ENCODE data around the gene KRTAP5-1.

The KRTAP5-1 gene

GRCh38 chr11:1557904-1558774, 26.9 kb downstream of the KRTAP5-1 start:
- no peak for TF ChIP-seq CTCF (IDR thresholded peaks at IDR 0.05; ENCODE audit: insufficient read depth, low read length)
- no peak for TF ChIP-seq SPI1 (IDR thresholded peaks at IDR 0.05; ENCODE audit: borderline replicate concordance, low read depth)
- no peak for TF ChIP-seq REST (IDR thresholded peaks at IDR 0.05; ENCODE audit: insufficient replicate concordance, low read depth)
- TF ChIP-seq POLR2AphosphoS5 (IDR thresholded peaks at IDR 0.05; ENCODE audit: low read depth), result no peak
- no peak for TF ChIP-seq GABPA (IDR thresholded peaks at IDR 0.05; ENCODE audit: low read depth)
- DNase-seq (ENCODE audit: low read depth in 1 of 2, low spot score in 1 of 2), result no peak
- Histone ChIP-seq H3K27me3 (ENCODE audit: insufficient read depth, poor library complexity, severe bottlenecking) (peaks cover 36% of the 10 kb centered on the region), H3K4me3 (replicated peaks; ENCODE audit: insufficient read depth, low read length) (no peak overlapping the region), H3K27ac (replicated peaks) (no peak overlapping the region)

GRCh38 chr11:1557051-1557884, 27.8 kb downstream of the KRTAP5-1 start:
- no peak for DNase-seq (ENCODE audit: low read depth in 1 of 2, low spot score in 1 of 2)
- peaks cover 36% of the 10 kb centered on the region for H3K27me3 ChIP-seq (ENCODE audit: insufficient read depth, poor library complexity, severe bottlenecking)

GRCh38 chr11:1556278-1556902, 28.7 kb downstream of the KRTAP5-1 start:
- Histone ChIP-seq H3K27ac (replicated peaks) (no peak overlapping the region), H3K4me3 (replicated peaks; ENCODE audit: insufficient read depth, low read length) (no peak overlapping the region), H3K27me3 (ENCODE audit: insufficient read depth, poor library complexity, severe bottlenecking) (peaks cover 36% of the 10 kb centered on the region)
- TF ChIP-seq POLR2AphosphoS5 (IDR thresholded peaks at IDR 0.05; ENCODE audit: low read depth) (no peak), CTCF (IDR thresholded peaks at IDR 0.05; ENCODE audit: insufficient read depth, low read length) (no peak), GABPA (IDR thresholded peaks at IDR 0.05; ENCODE audit: low read depth) (no peak), SPI1 (IDR thresholded peaks at IDR 0.05; ENCODE audit: borderline replicate concordance, low read depth) (no peak), REST (IDR thresholded peaks at IDR 0.05; ENCODE audit: insufficient replicate concordance, low read depth) (no peak)
- DNase-seq (ENCODE audit: low read depth in 1 of 2, low spot score in 1 of 2), result no peak

More at GRCh38 chr11:1557051-1557884, 27.8 kb downstream of the KRTAP5-1 start:
- Histone ChIP-seq H3K4me3 (replicated peaks; ENCODE audit: insufficient read depth, low read length) (no peak overlapping the region), H3K27ac (replicated peaks) (no peak overlapping the region)
- TF ChIP-seq POLR2AphosphoS5 (IDR thresholded peaks at IDR 0.05; ENCODE audit: low read depth), result no peak
- no peak for TF ChIP-seq GABPA (IDR thresholded peaks at IDR 0.05; ENCODE audit: low read depth)
